Mammary epithelial cell (primary cell): Measurements from ENCODE around the gene SMOC1.

Experiments used
- EZH2 ChIP-seq: IDR thresholded peaks from 2 replicates; pipeline ENCODE4 v1.6.1; 2012; ENCODE audit warnings: low read length, inconsistent platforms, borderline replicate concordance
- TF ChIP-seq, protein P1 (sequence below), 2 donors: IDR thresholded peaks in 1 of 2; conservative IDR thresholded peaks in 1 of 2; 2 replicates each; pipeline ENCODE4 v1.5.1; 2011 to 2012; ENCODE audit warnings: inconsistent platforms in 2 of 2, low read length in 2 of 2, mild to moderate bottlenecking in 2 of 2, control low read depth in 1 of 2, low read depth in 1 of 2; ENCODE audit not compliant: insufficient read depth in 1 of 2; ENCODE audit errors: extremely low read depth in 1 of 2

DNA sequence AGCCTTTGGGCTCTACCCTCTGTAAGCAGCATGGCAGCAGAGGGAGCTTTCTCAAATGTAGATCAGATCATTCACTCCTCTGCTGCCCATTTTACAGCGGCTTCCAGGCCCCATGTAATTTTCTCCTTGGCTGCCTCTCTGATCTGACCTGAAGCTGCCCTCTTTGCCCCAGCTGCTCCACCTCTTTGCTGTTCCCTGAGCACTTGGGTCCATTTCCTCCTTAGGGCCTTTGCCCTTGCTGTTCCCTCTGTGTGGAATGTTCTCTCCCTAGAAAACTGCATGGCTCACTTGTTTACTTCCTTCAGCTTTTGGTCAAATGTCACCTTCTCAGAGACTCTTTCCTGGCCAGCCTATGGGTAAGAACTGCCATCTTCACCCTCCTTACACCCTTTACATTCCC lies 37.2 kb downstream of the SMOC1 start:
- TF ChIP-seq, protein P1, sequence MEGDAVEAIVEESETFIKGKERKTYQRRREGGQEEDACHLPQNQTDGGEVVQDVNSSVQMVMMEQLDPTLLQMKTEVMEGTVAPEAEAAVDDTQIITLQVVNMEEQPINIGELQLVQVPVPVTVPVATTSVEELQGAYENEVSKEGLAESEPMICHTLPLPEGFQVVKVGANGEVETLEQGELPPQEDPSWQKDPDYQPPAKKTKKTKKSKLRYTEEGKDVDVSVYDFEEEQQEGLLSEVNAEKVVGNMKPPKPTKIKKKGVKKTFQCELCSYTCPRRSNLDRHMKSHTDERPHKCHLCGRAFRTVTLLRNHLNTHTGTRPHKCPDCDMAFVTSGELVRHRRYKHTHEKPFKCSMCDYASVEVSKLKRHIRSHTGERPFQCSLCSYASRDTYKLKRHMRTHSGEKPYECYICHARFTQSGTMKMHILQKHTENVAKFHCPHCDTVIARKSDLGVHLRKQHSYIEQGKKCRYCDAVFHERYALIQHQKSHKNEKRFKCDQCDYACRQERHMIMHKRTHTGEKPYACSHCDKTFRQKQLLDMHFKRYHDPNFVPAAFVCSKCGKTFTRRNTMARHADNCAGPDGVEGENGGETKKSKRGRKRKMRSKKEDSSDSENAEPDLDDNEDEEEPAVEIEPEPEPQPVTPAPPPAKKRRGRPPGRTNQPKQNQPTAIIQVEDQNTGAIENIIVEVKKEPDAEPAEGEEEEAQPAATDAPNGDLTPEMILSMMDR (conservative IDR thresholded peaks at IDR 0.05 in 1 of 2, IDR thresholded peaks at IDR 0.05 in 1 of 2; ENCODE audit: extremely low read depth in 1 of 2, insufficient read depth in 1 of 2, low read depth in 1 of 2, low read length in 2 of 2): no peak
- no peak for TF ChIP-seq EZH2
